Measurements from ENCODE around the gene PCDH1. TPM values are rescaled to one million over a fixed set of nuclear protein-coding genes. Genes with fewer than 3 reads are reported as not detected.

PCDH1 gene
- total RNA-seq, 1 experiment from 2014 or later: 146 TPM

DNA sequence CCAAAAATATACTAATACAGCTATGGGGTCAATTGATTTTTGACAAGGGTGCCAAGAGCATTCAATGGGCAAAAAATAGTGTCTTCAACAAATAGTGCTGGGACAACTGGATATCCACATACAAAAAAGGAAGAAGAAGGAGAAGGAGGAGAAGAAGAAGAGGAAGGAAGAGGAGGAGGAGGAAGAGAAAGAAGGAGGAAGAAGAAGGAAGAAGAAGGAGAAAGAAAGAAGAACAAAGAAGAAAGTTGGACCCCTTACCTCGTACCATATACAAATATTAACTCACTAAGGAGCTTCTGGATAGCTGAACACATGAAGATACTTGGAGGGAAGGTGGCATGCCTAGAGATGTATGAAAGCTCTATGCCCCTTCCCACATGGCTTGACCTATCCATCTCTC lies 28.3 kb upstream of the PCDH1 start:
- intact Hi-C loops (cut with micrococcal nuclease; ENCODE audit: unreplicated experiment): no loop called here
- TF ChIP-seq, protein P1, sequence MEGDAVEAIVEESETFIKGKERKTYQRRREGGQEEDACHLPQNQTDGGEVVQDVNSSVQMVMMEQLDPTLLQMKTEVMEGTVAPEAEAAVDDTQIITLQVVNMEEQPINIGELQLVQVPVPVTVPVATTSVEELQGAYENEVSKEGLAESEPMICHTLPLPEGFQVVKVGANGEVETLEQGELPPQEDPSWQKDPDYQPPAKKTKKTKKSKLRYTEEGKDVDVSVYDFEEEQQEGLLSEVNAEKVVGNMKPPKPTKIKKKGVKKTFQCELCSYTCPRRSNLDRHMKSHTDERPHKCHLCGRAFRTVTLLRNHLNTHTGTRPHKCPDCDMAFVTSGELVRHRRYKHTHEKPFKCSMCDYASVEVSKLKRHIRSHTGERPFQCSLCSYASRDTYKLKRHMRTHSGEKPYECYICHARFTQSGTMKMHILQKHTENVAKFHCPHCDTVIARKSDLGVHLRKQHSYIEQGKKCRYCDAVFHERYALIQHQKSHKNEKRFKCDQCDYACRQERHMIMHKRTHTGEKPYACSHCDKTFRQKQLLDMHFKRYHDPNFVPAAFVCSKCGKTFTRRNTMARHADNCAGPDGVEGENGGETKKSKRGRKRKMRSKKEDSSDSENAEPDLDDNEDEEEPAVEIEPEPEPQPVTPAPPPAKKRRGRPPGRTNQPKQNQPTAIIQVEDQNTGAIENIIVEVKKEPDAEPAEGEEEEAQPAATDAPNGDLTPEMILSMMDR (IDR thresholded peaks at IDR 0.05; ENCODE audit: unreplicated experiment): no peak
- CTCF ChIA-PET: interaction anchor here (0.6 kb wide), 1 partner anchor 152 kb away, joined by 3 read pairs; no protein-coding TSS in a partner anchor
- Mint-ChIP-seq H3K36me3 (ENCODE audit: insufficient read depth, unreplicated experiment) (no peaks in the 10 kb centered on the region), H3K4me3 (ENCODE audit: low read depth, unreplicated experiment) (no peak overlapping the region), H3K9me3 (ENCODE audit: low read depth, unreplicated experiment) (no peaks in the 10 kb centered on the region), H3K27me3 (ENCODE audit: unreplicated experiment) (peaks cover 8% of the 10 kb centered on the region), H3K4me1 (ENCODE audit: low read depth, unreplicated experiment) (no peaks in the 10 kb centered on the region), H3K27ac (ENCODE audit: unreplicated experiment) (no peak overlapping the region)
- BruUV-seq (replicated peaks): no TSS peak
- no peak for DNase-seq

DNA sequence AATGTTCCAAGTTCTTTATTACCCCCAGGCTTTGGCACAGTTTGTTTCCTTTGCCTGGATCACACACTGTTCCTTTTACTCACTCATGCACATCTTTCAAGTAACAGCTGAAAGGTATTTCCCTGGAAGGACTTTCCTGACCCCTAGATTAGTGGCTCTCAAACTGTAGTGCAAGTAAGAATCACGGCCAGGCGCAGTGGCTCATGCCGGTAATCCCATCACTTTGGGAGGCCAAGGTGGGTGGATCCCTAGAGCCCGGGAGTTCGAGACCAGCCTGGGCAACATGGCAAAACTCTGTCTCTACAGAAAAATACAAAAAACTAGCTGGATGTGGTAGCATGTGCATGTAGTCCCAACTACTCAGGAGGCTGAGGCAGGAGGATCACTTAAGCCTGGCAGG lies 26.3 kb upstream of the PCDH1 start:
- H3K27ac Mint-ChIP-seq (ENCODE audit: unreplicated experiment): no peak overlapping the region
- no peak for DNase-seq
- H3K27me3 Mint-ChIP-seq (ENCODE audit: unreplicated experiment): peaks cover 8% of the 10 kb centered on the region
- intact Hi-C loops (cut with micrococcal nuclease; ENCODE audit: unreplicated experiment): no loop called here
- H3K4me1 Mint-ChIP-seq (ENCODE audit: low read depth, unreplicated experiment): no peaks in the 10 kb centered on the region
- TF ChIP-seq, protein P1 (IDR thresholded peaks at IDR 0.05; ENCODE audit: unreplicated experiment): no peak
- H3K9me3 Mint-ChIP-seq (ENCODE audit: low read depth, unreplicated experiment): no peaks in the 10 kb centered on the region
- BruUV-seq (replicated peaks): no TSS peak
- CTCF ChIA-PET: no interaction called here
- no peak overlapping the region for H3K4me3 Mint-ChIP-seq (ENCODE audit: low read depth, unreplicated experiment)
- H3K36me3 Mint-ChIP-seq (ENCODE audit: insufficient read depth, unreplicated experiment): no peaks in the 10 kb centered on the region

- Mint-ChIP-seq H3K9me3 (ENCODE audit: low read depth, unreplicated experiment) (no peaks in the 10 kb centered on the region), H3K4me3 (ENCODE audit: low read depth, unreplicated experiment) (no peak overlapping the region), H3K27me3 (ENCODE audit: unreplicated experiment) (peaks cover 20% of the 10 kb centered on the region), H3K4me1 (ENCODE audit: low read depth, unreplicated experiment) (no peaks in the 10 kb centered on the region), H3K27ac (ENCODE audit: unreplicated experiment) (no peak overlapping the region), H3K36me3 (ENCODE audit: insufficient read depth, unreplicated experiment) (no peaks in the 10 kb centered on the region)
- intact Hi-C loops (cut with micrococcal nuclease; ENCODE audit: unreplicated experiment): no loop called here
- TF ChIP-seq, protein P1 (IDR thresholded peaks at IDR 0.05; ENCODE audit: unreplicated experiment): no peak
- no TSS peak for BruUV-seq (replicated peaks)
- CTCF ChIA-PET: no interaction called here
- DNase-seq: no peak
Observed at GRCh38 chr5:141903261-141903660, 25.1 kb upstream of the PCDH1 start.

GRCh38 chr5:141902015-141902814 lies 24.0 kb upstream of the PCDH1 start:
- no peak overlapping the region for H3K27ac Mint-ChIP-seq (ENCODE audit: unreplicated experiment)
- no peaks in the 10 kb centered on the region for H3K4me1 Mint-ChIP-seq (ENCODE audit: low read depth, unreplicated experiment)
- TF ChIP-seq, protein P1 (IDR thresholded peaks at IDR 0.05; ENCODE audit: unreplicated experiment): no peak
- H3K9me3 Mint-ChIP-seq (ENCODE audit: low read depth, unreplicated experiment): no peaks in the 10 kb centered on the region
- no peak for DNase-seq
- H3K4me3 Mint-ChIP-seq (ENCODE audit: low read depth, unreplicated experiment): no peak overlapping the region
- intact Hi-C loops (cut with micrococcal nuclease; ENCODE audit: unreplicated experiment): no loop called here
- no peaks in the 10 kb centered on the region for H3K36me3 Mint-ChIP-seq (ENCODE audit: insufficient read depth, unreplicated experiment)
- no TSS peak for BruUV-seq (replicated peaks)
- CTCF ChIA-PET: no interaction called here
- H3K27me3 Mint-ChIP-seq (ENCODE audit: unreplicated experiment): peaks cover 26% of the 10 kb centered on the region

All from Calu3 (cell line).